DLD1 (cell line): Measurements from ENCODE around the gene RAB44.

ENCODE experiments used
- in situ Hi-C: cut with HindIII; loops from 2 replicates; pipeline ENCODE4 v1.10.0; 2017; ENCODE audit warnings: low sequenced_read_pairs

RAB44 gene

DNA sequence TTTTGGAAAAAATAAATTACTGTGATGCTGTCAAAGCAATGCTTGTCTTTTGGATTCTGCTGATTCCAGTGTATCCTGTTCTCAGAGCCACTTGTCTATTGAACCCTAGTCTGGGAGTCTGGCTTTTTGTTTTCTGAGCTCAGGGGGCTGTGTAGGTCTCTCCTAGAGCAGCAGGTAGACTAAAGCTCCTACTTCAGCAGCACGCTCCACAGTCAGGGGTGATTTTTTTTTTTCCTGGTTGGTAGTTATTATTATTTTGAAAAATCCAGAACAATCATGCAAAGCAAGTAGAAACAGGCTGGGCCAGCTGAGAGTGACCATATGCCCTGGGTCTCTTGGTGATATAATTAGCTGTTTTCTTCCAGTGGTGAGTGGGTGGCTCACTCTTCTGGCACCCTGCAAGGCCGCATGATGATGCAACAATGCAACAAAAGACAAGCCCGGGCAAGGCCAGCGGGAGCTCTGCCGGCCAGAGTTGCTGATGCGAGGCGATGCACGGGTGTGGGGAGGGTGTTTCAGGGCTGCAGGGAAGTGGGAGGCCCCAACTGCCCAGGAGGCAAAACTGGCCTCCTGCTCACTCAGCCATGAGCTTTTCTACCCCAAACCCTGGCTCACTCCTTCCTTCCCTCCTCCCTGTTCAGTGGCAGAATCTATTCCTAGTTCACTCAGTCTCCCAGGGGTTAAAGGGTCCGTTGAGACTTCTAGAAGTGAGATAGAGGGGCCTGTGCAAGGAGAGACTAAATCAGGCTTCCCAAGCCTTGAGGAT is 30.6 kb upstream of the RAB44 start:
- in situ Hi-C loops = no loop called here

- in situ Hi-C loops = no loop called here
Measured at GRCh38 chr6:36668591-36668990, 29.0 kb upstream of the RAB44 start.

DNA sequence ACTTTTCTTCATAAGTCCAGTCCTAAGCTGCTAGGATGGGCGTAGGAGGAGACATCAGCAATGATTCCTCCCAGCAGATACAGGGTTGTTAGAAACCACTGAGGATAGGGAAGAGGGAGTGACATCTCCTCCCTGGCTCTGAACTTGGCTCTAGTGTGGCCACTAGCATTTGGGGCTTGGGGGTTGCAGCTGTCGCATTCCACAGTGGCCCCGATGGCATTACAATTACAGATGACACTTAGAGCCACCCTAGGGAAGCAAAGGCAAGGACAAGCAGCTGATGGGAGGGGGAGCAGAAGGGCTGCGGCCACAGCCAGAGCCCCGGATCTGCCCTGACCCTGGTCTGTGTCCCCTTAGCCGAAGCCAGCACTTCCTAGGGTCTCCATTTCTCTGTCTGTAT is 28.6 kb upstream of the RAB44 start:
- in situ Hi-C loops = no loop called here

GRCh38 chr6:36670271-36670670 is 27.4 kb upstream of the RAB44 start:
- in situ Hi-C loops = no loop called here

DNA sequence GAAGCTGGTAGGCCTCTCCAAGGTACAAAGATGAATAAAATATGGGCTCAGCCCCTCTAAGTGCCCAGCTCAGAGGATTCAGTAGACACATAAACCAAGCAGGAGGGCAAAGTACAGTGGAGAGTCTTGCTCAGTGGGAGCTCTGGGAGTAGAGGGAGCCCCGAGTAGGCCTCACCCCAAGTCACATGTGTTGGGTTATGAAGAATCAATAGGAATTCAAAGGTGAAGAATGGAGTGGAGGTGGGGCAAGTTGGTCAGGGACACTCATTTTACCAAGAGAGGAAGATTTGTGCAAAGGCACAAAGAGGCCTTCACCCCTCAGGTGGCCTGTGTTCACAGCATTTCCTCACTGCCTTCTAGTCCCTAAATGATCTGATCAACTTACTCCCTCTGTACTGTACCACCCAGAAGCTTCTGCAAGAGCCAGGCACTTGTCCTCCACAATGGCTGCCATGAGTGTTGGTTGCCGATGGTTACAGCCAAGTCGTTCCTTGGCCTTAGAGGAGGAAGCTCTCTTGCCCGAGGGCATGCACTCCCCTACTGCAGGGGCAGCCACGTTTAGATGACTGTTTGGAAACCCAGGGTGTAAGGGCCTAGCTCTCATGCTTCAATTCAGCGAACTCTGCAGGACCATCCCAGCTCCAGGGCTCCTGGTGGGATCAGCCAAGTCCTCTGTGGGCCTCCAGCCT is 25.8 kb upstream of the RAB44 start:
- in situ Hi-C loops = no loop called here

- in situ Hi-C loops = no loop called here
Measured at GRCh38 chr6:36673882-36674281, 23.7 kb upstream of the RAB44 start.

GRCh38 chr6:36674942-36675341 is 22.7 kb upstream of the RAB44 start:
- in situ Hi-C loops = no loop called here

DNA sequence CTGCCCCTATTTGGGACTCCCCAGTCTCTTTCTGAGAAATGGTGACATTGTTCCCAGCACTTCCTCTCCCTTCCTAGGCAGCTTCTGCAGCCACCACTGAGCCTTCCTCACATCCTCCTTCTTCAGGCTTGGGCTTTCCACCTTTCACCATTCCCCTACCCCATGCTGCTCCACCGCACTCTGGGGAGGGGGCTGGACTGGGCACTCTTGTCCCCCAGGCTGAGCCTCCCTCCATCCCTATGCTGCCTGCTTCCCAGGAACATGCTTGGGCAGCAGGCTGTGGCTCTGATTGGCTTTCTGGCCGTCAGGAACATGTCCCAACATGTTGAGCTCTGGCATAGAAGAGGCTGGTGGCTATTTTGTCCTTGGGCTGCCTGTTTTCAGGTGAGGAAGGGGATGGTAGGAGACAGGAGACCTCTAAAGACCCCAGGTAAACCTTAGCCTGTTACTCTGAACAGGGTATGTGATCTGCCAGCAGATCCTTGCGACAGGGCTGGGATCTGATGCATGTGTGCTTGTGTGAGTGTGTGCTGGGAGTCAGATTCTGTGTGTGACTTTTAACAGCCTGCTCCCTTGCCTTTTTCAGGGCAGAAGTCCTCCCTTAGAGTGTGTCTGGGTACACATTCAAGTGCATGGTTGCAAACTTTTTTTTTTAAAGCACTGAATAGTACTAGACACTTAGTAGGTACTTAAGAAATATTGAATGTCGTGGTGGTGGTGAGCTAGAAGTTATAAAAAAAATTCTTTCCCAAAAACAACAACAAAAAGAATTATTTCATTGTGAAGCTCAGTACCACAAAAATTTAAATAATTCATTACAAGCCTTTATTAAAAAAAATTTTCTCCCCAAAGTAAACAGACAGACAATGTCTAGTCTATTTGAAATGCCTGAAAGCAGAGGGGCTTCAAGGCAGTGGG is 21.2 kb upstream of the RAB44 start:
- in situ Hi-C loops = no loop called here

DNA sequence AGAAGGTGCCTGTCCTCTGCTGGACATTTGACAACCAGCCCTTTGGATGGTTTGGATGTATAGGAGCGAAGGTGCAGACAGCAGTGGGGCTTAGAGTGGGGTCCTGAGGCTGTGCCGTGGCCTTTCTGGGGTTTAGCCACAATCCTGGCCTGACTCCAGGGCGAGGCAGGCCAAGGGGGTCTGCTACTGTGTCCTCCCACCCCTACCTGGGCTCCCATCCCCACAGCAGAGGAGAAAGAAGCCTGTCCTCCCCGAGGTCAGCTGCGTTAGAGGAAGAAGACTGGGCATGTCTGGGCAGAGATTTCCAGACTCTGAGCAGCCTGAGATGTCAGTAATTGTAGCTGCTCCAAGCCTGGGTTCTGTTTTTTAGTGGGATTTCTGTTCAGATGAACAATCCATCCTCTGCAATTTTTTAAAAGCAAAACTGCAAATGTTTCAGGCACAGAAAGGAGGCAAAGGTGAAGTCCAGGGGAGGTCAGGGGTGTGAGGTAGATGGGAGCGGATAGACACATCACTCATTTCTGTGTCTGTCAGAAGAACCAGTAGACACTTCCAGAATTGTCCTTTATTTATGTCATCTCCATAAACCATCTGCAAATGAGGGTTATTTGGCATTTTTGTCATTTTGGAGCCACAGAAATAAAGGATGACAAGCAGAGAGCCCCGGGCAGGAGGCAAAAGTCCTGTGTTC is 20.4 kb upstream of the RAB44 start:
- in situ Hi-C loops = no loop called here

GRCh38 chr6:36677753-36678487 is 19.7 kb upstream of the RAB44 start:
- in situ Hi-C loops = no loop called here

DNA sequence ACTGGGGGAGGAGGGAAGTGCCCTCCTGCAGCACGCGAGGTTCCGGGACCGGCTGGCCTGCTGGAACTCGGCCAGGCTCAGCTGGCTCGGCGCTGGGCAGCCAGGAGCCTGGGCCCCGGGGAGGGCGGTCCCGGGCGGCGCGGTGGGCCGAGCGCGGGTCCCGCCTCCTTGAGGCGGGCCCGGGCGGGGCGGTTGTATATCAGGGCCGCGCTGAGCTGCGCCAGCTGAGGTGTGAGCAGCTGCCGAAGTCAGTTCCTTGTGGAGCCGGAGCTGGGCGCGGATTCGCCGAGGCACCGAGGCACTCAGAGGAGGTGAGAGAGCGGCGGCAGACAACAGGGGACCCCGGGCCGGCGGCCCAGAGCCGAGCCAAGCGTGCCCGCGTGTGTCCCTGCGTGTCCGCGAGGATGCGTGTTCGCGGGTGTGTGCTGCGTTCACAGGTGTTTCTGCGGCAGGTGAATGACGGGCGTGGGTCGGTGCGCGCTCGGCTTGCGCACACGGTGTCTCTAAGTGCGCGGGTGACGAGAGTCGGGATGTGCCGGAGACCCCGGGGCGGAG is 19.1 kb upstream of the RAB44 start, which contains the start of gene CDKN1A:
Gene CDKN1A, plus strand, starts transcription at position 227 of the 555 bp plus-strand sequence. CDS start 5,388 bp downstream, outside the sequence.
- in situ Hi-C loops = no loop called here

DNA sequence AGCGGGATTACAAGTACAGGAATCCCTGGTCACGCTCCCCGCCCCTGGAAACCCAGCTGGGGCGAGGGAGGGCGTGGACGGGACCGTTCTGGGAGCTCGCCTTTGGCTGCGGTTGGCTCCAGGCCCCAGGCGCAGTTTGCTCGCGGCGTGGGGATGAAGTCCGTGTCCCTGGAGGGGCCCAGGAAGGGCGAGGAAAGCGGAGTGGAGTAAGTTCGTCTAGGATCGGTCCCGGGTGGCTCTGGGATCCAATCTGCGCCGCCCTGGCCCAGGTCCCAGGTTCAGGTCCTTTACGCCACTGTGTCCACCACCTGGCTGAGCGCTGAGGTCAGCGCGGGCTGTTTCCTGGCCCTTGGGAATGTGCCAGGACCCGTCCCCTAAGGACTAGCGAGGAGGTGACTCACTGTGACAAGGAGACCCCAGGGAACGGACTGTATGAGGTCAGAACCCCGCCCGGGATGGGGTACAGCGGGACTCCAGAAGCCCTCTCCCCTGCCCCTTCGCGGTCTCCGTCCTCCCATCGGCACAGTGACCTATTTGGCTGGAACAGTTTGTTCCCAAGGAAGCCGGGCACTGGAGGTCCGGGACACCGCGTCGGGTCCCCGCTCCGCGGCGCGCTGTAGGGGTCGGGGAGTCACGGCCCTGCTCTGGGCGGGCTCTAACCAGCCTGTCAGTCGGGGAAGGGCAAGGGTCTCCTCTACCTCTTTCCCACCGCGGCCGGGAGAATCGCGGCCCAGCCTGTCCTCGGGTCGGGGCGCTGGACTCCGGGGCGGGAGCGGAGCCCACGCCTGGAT is 18.4 kb upstream of the RAB44 start:
- in situ Hi-C loops = no loop called here

GRCh38 chr6:36682328-36683144 is 15.1 kb upstream of the RAB44 start:
- in situ Hi-C loops = no loop called here

DNA sequence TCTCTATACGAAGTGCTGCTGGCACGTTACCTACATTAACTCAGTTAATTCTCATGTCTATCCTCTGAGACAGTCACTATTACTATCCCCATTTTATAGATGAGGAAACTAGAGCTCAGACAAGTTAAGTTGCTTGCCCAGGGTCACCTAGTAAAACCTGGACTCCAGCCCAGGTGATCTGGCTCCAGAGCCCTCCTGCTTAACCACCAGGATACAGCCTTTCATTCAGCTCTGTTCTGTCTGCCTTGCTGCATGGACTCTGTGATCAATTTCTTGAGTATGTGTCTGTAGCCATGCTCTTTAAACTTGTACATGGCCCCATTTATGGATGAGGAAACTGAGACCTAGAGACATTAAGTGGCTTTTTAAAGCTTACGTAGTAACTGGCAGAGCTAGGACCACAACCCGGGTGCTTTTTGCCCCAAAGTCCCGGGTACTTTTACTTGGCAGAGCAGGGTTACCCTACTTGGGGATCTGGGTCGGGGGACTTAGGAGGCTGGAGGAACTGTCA is 14.4 kb upstream of the RAB44 start:
- in situ Hi-C loops = no loop called here

- in situ Hi-C loops = no loop called here
Measured at GRCh38 chr6:36683656-36684446, 13.8 kb upstream of the RAB44 start.

DNA sequence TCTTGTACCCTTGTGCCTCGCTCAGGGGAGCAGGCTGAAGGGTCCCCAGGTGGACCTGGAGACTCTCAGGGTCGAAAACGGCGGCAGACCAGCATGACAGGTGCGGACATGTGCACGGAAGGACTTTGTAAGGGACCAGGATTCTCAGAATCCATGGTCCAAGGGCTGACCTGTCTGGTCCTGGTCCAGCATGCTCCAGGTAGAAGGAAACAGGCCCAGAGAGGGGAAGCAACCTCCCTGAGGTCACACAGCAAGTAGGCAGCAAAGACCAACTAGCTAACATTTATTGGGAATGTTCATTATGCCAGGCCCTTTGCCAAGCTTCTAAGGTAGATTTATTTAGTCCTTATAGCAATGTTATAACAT is 13.2 kb upstream of the RAB44 start:
- in situ Hi-C loops = no loop called here
